ENCODE results near the gene IGF2BP2. TPM values are rescaled to one million over a fixed set of nuclear protein-coding genes. Genes with fewer than 3 reads are reported as not detected.

Gene IGF2BP2
- total RNA-seq, 1 donor from 2014 or later = 101 TPM

- no peak for DNase-seq (ENCODE audit: extremely low spot score, unreplicated experiment)
- no peaks in the 10 kb centered on the region for H3K9me3 Mint-ChIP-seq (ENCODE audit: unreplicated experiment)
- H3K4me1 Mint-ChIP-seq (ENCODE audit: unreplicated experiment) = peaks cover 59% of the 10 kb centered on the region
- H3K36me3 Mint-ChIP-seq (ENCODE audit: unreplicated experiment) = peaks cover 6% of the 10 kb centered on the region
- H3K27me3 Mint-ChIP-seq (ENCODE audit: unreplicated experiment) = no peaks in the 10 kb centered on the region
- H3K27ac Mint-ChIP-seq (ENCODE audit: unreplicated experiment) = no peak overlapping the region
- H3K4me3 Mint-ChIP-seq (ENCODE audit: unreplicated experiment) = no peak overlapping the region
- no peak for TF ChIP-seq CTCF (IDR thresholded peaks at IDR 0.05)
These were observed 28.3 kb downstream of the IGF2BP2 start for GRCh38 chr3:185796431-185797107.

GRCh38 chr3:185793381-185793780, 31.5 kb downstream of the IGF2BP2 start:
- peaks cover 75% of the 10 kb centered on the region for H3K4me1 Mint-ChIP-seq (ENCODE audit: unreplicated experiment)
- TF ChIP-seq CTCF (IDR thresholded peaks at IDR 0.05) = no peak
- no peak overlapping the region for H3K27ac Mint-ChIP-seq (ENCODE audit: unreplicated experiment)
- peaks cover 2% of the 10 kb centered on the region for H3K36me3 Mint-ChIP-seq (ENCODE audit: unreplicated experiment)
- H3K27me3 Mint-ChIP-seq (ENCODE audit: unreplicated experiment) = no peaks in the 10 kb centered on the region
- H3K9me3 Mint-ChIP-seq (ENCODE audit: unreplicated experiment) = no peaks in the 10 kb centered on the region
- DNase-seq (ENCODE audit: extremely low spot score, unreplicated experiment) = no peak
- no peak overlapping the region for H3K4me3 Mint-ChIP-seq (ENCODE audit: unreplicated experiment)

GRCh38 chr3:185792955-185793354, 31.9 kb downstream of the IGF2BP2 start:
- DNase-seq (ENCODE audit: extremely low spot score, unreplicated experiment) = no peak
- H3K9me3 Mint-ChIP-seq (ENCODE audit: unreplicated experiment) = no peaks in the 10 kb centered on the region
- peaks cover 71% of the 10 kb centered on the region for H3K4me1 Mint-ChIP-seq (ENCODE audit: unreplicated experiment)
- peaks cover 2% of the 10 kb centered on the region for H3K36me3 Mint-ChIP-seq (ENCODE audit: unreplicated experiment)
- TF ChIP-seq CTCF (IDR thresholded peaks at IDR 0.05) = no peak
- no peaks in the 10 kb centered on the region for H3K27me3 Mint-ChIP-seq (ENCODE audit: unreplicated experiment)
- no peak overlapping the region for H3K4me3 Mint-ChIP-seq (ENCODE audit: unreplicated experiment)
- H3K27ac Mint-ChIP-seq (ENCODE audit: unreplicated experiment) = no peak overlapping the region

- no peak for TF ChIP-seq CTCF (IDR thresholded peaks at IDR 0.05)
- H3K27ac Mint-ChIP-seq (ENCODE audit: unreplicated experiment) = no peak overlapping the region
- peaks cover 72% of the 10 kb centered on the region for H3K4me1 Mint-ChIP-seq (ENCODE audit: unreplicated experiment)
- H3K27me3 Mint-ChIP-seq (ENCODE audit: unreplicated experiment) = no peaks in the 10 kb centered on the region
- peaks cover under 1% of the 10 kb centered on the region for H3K36me3 Mint-ChIP-seq (ENCODE audit: unreplicated experiment)
- no peak for DNase-seq (ENCODE audit: extremely low spot score, unreplicated experiment)
- H3K4me3 Mint-ChIP-seq (ENCODE audit: unreplicated experiment) = no peak overlapping the region
- H3K9me3 Mint-ChIP-seq (ENCODE audit: unreplicated experiment) = no peaks in the 10 kb centered on the region
These were observed 34.7 kb downstream of the IGF2BP2 start for GRCh38 chr3:185789891-185790830.

GRCh38 chr3:185789134-185789533, 35.7 kb downstream of the IGF2BP2 start:
- Mint-ChIP-seq H3K36me3 (ENCODE audit: unreplicated experiment) (peaks cover 5% of the 10 kb centered on the region), H3K9me3 (ENCODE audit: unreplicated experiment) (no peaks in the 10 kb centered on the region), H3K27ac (ENCODE audit: unreplicated experiment) (no peak overlapping the region), H3K4me3 (ENCODE audit: unreplicated experiment) (no peak overlapping the region), H3K4me1 (ENCODE audit: unreplicated experiment) (peaks cover 69% of the 10 kb centered on the region), H3K27me3 (ENCODE audit: unreplicated experiment) (no peaks in the 10 kb centered on the region)
- no peak for TF ChIP-seq CTCF (IDR thresholded peaks at IDR 0.05)
- DNase-seq (ENCODE audit: extremely low spot score, unreplicated experiment) = no peak

All from osteocyte (in vitro differentiated cells).